ACC112 (cell line): ENCODE measurements around the gene BCL2.

Experiments
- H2AFZ ChIP-seq: fragments of 200-600 bp; sonication (generic); one replicate; pipeline ENCODE4 v1.6.0; 2017; ENCODE audit warnings: antibody characterized with exemption, low read length; ENCODE audit not compliant: unreplicated experiment
- H3K27ac ChIP-seq: fragments of 200-600 bp; sonication (generic); 2 replicates; pipeline ENCODE4 v1.5.1; 2014; ENCODE audit warnings: low read depth, mild to moderate bottlenecking, antibody characterized with exemption, low read length, moderate library complexity
- H3K27me3 ChIP-seq: fragments of 200-600 bp; sonication (generic); 2 replicates; pipeline ENCODE4 v1.6.1; 2014; ENCODE audit warnings: mild to moderate bottlenecking, antibody characterized with exemption, low read length, moderate library complexity, mixed read lengths; ENCODE audit not compliant: insufficient read depth
- H3K36me3 ChIP-seq: fragments of 200-600 bp; sonication (generic); 2 replicates; pipeline ENCODE4 v1.6.1; 2016; ENCODE audit warnings: mild to moderate bottlenecking, antibody characterized with exemption, low read length, moderate library complexity, mixed read lengths; ENCODE audit not compliant: insufficient read depth
- H3K4me1 ChIP-seq: fragments of 200-600 bp; sonication (generic); one replicate; pipeline ENCODE4 v1.6.1; 2016; ENCODE audit warnings: low read length, mixed read lengths; ENCODE audit not compliant: insufficient read depth, unreplicated experiment, control insufficient read depth
- H3K4me3 ChIP-seq: fragments of 200-600 bp; sonication (generic); 2 replicates; pipeline ENCODE4 v1.5.1; 2014; ENCODE audit warnings: mild to moderate bottlenecking, low read depth, low read length
- H3K79me2 ChIP-seq: fragments of 200-600 bp; sonication (generic); one replicate; pipeline ENCODE4 v1.6.0; 2016; ENCODE audit warnings: low read length; ENCODE audit not compliant: control insufficient read depth, unreplicated experiment, insufficient read depth

The BCL2 gene

GRCh38 chr18:63307551-63308200 is 11.9 kb downstream of the BCL2 start:
- Histone ChIP-seq H3K27me3 (no peaks in the 10 kb centered on the region), H3K4me3 (no peak overlapping the region), H3K79me2 (no peaks in the 10 kb centered on the region), H3K4me1 (no peaks in the 10 kb centered on the region), H3K36me3 (no peaks in the 10 kb centered on the region), H2AFZ (no peak overlapping the region), H3K27ac (no peak overlapping the region)

- H3K4me1 ChIP-seq = no peaks in the 10 kb centered on the region
- H3K27me3 ChIP-seq = no peaks in the 10 kb centered on the region
- H2AFZ ChIP-seq = no peak overlapping the region
- H3K79me2 ChIP-seq = no peaks in the 10 kb centered on the region
- H3K27ac ChIP-seq = no peak overlapping the region
- no peak overlapping the region for H3K4me3 ChIP-seq
- H3K36me3 ChIP-seq = no peaks in the 10 kb centered on the region
Measured at GRCh38 chr18:63306819-63307550, 12.6 kb downstream of the BCL2 start.

GRCh38 chr18:63306249-63306648 is 13.3 kb downstream of the BCL2 start:
- no peaks in the 10 kb centered on the region for H3K36me3 ChIP-seq
- no peaks in the 10 kb centered on the region for H3K27me3 ChIP-seq
- no peak overlapping the region for H3K4me3 ChIP-seq
- H3K4me1 ChIP-seq = peaks cover 3% of the 10 kb centered on the region
- H3K27ac ChIP-seq = no peak overlapping the region
- no peak overlapping the region for H2AFZ ChIP-seq
- no peaks in the 10 kb centered on the region for H3K79me2 ChIP-seq

- H3K79me2 ChIP-seq = no peaks in the 10 kb centered on the region
- no peak overlapping the region for H3K27ac ChIP-seq
- no peaks in the 10 kb centered on the region for H3K36me3 ChIP-seq
- no peaks in the 10 kb centered on the region for H3K27me3 ChIP-seq
- H3K4me1 ChIP-seq = peaks cover 5% of the 10 kb centered on the region
- no peak overlapping the region for H2AFZ ChIP-seq
- no peak overlapping the region for H3K4me3 ChIP-seq
Measured at GRCh38 chr18:63303547-63303946, 16.0 kb downstream of the BCL2 start.

- no peaks in the 10 kb centered on the region for H3K79me2 ChIP-seq
- H3K36me3 ChIP-seq = no peaks in the 10 kb centered on the region
- H3K27me3 ChIP-seq = no peaks in the 10 kb centered on the region
- H2AFZ ChIP-seq = no peak overlapping the region
- peaks cover 5% of the 10 kb centered on the region for H3K4me1 ChIP-seq
- H3K4me3 ChIP-seq = no peak overlapping the region
- no peak overlapping the region for H3K27ac ChIP-seq
Measured at GRCh38 chr18:63302636-63303405, 16.7 kb downstream of the BCL2 start.

GRCh38 chr18:63302220-63302619 is 17.3 kb downstream of the BCL2 start:
- no peaks in the 10 kb centered on the region for H3K36me3 ChIP-seq
- H3K27ac ChIP-seq = no peak overlapping the region
- no peak overlapping the region for H2AFZ ChIP-seq
- no peaks in the 10 kb centered on the region for H3K27me3 ChIP-seq
- peaks cover 5% of the 10 kb centered on the region for H3K4me1 ChIP-seq
- H3K4me3 ChIP-seq = no peak overlapping the region
- H3K79me2 ChIP-seq = no peaks in the 10 kb centered on the region

GRCh38 chr18:63301434-63301833 is 18.1 kb downstream of the BCL2 start:
- no peaks in the 10 kb centered on the region for H3K27me3 ChIP-seq
- H3K4me3 ChIP-seq = no peak overlapping the region; the same call in 1 of the 2 replicates
- H3K79me2 ChIP-seq = no peaks in the 10 kb centered on the region
- peaks cover 5% of the 10 kb centered on the region for H3K4me1 ChIP-seq
- no peak overlapping the region for H3K27ac ChIP-seq
- H3K36me3 ChIP-seq = no peaks in the 10 kb centered on the region
- H2AFZ ChIP-seq = no peak overlapping the region

- Histone ChIP-seq H3K79me2 (no peaks in the 10 kb centered on the region), H2AFZ (no peak overlapping the region)
Measured at GRCh38 chr18:63299837-63300745, 19.5 kb downstream of the BCL2 start.

GRCh38 chr18:63298400-63299365 is 20.9 kb downstream of the BCL2 start:
- H3K4me1 ChIP-seq = peaks cover 5% of the 10 kb centered on the region
- no peak overlapping the region for H2AFZ ChIP-seq
- no peak overlapping the region for H3K4me3 ChIP-seq
- no peak overlapping the region for H3K27ac ChIP-seq
- no peaks in the 10 kb centered on the region for H3K27me3 ChIP-seq
- H3K36me3 ChIP-seq = no peaks in the 10 kb centered on the region
- no peaks in the 10 kb centered on the region for H3K79me2 ChIP-seq

More at GRCh38 chr18:63299837-63300745, 19.5 kb downstream of the BCL2 start:
- H3K36me3 ChIP-seq = no peaks in the 10 kb centered on the region
- no peaks in the 10 kb centered on the region for H3K27me3 ChIP-seq
- H3K27ac ChIP-seq = no peak overlapping the region
- no peak overlapping the region for H3K4me3 ChIP-seq
- peaks cover 5% of the 10 kb centered on the region for H3K4me1 ChIP-seq
